ENCODE measurements around the gene NRXN3. TPM values are rescaled to one million over a fixed set of nuclear protein-coding genes. Genes with fewer than 3 reads are reported as not detected.

NRXN3 gene
- total RNA-seq, 6 experiments from 2014 or later, result 0.07 to 0.28 (median 0.11) TPM; not detected in 2

DNA sequence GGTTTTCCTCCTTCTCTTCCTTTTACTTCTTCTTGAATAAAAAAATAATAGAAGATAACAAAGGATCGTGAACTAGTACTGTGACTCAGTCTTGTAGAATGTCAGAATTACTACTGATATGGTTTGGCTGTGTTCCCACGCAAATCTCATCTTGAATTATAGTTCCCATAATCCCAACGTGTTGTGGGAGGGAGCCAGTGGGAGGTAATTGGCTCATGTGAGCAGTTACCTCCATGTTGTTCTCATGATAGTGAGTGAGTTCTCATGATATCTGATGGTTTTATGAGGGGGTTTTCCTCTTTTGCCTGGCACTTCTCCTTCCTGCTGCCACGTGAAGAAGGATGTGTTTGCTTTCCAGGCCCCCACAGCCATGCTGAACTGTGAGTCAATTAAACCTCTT is 1491.6 kb downstream of the NRXN3 start:
- DNase-seq, result no peak
- H3K4me1 Mint-ChIP-seq (ENCODE audit: low read depth), result no peaks in the 10 kb centered on the region
- peaks cover 15% of the 10 kb centered on the region; the same call in 1 of the 2 replicates for H3K9me3 Mint-ChIP-seq
- no peaks in the 10 kb centered on the region for H3K27me3 Mint-ChIP-seq (ENCODE audit: insufficient read depth)
- no peaks in the 10 kb centered on the region for H3K36me3 Mint-ChIP-seq (ENCODE audit: low read depth)
- H3K4me3 Mint-ChIP-seq, result no peak overlapping the region
- H3K27ac Mint-ChIP-seq, result no peak overlapping the region
- TF ChIP-seq, protein P1, sequence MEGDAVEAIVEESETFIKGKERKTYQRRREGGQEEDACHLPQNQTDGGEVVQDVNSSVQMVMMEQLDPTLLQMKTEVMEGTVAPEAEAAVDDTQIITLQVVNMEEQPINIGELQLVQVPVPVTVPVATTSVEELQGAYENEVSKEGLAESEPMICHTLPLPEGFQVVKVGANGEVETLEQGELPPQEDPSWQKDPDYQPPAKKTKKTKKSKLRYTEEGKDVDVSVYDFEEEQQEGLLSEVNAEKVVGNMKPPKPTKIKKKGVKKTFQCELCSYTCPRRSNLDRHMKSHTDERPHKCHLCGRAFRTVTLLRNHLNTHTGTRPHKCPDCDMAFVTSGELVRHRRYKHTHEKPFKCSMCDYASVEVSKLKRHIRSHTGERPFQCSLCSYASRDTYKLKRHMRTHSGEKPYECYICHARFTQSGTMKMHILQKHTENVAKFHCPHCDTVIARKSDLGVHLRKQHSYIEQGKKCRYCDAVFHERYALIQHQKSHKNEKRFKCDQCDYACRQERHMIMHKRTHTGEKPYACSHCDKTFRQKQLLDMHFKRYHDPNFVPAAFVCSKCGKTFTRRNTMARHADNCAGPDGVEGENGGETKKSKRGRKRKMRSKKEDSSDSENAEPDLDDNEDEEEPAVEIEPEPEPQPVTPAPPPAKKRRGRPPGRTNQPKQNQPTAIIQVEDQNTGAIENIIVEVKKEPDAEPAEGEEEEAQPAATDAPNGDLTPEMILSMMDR (IDR thresholded peaks at IDR 0.05), result no peak

DNA sequence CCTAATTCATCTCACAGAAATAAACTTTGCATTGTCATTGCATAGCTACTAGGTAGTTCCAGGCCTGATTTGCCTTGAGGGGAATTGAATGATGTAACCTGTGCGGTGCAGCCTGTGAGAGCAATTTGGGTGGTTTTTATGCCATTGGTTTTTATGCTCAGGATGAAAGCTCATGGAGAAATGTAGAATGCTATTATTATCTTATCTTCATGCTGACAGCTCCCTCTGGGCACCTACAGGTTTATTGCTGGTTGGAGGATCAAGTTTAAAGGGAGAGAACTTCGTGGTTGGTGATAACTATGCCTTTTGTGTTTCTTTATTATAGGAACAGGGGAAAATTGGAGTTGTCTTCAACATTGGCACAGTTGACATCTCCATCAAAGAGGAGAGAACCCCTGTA is 1493.3 kb downstream of the NRXN3 start:
- TF ChIP-seq, protein P1 (IDR thresholded peaks at IDR 0.05), result no peak
- peaks cover 10% of the 10 kb centered on the region; the same call in 1 of the 2 replicates for H3K9me3 Mint-ChIP-seq
- no peaks in the 10 kb centered on the region for H3K36me3 Mint-ChIP-seq (ENCODE audit: low read depth)
- no peak overlapping the region for H3K27ac Mint-ChIP-seq
- no peak for DNase-seq
- no peaks in the 10 kb centered on the region for H3K4me1 Mint-ChIP-seq (ENCODE audit: low read depth)
- no peak overlapping the region for H3K4me3 Mint-ChIP-seq
- no peaks in the 10 kb centered on the region; the same call in 1 of the 2 replicates for H3K27me3 Mint-ChIP-seq (ENCODE audit: insufficient read depth)

DNA sequence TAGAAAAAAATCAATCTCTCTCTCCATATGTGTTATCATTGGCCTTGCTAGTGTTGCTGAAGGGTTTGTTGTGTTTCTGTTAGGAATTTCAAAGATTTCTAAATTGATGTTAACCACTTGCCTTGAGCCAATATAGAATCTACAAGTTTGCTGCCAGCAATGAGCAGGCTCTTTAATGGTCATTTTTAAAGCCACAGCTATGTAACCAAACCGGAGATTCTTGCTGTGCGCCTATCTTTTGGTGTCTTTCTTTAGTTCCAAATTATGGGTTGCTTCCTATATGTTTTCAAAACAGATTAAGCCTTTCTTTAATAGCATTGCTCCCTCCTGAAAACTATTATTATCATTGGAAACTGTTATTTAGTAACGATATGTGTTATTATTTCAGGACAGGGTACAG is 1495.4 kb downstream of the NRXN3 start:
- no peak overlapping the region for H3K27ac Mint-ChIP-seq
- peaks cover 10% of the 10 kb centered on the region; the same call in 1 of the 2 replicates for H3K9me3 Mint-ChIP-seq
- DNase-seq, result no peak
- H3K27me3 Mint-ChIP-seq (ENCODE audit: insufficient read depth), result no peaks in the 10 kb centered on the region; the same call in 1 of the 2 replicates
- no peak overlapping the region for H3K4me3 Mint-ChIP-seq
- TF ChIP-seq, protein P1 (IDR thresholded peaks at IDR 0.05), result no peak
- no peaks in the 10 kb centered on the region for H3K4me1 Mint-ChIP-seq (ENCODE audit: low read depth)
- H3K36me3 Mint-ChIP-seq (ENCODE audit: low read depth), result no peaks in the 10 kb centered on the region

DNA sequence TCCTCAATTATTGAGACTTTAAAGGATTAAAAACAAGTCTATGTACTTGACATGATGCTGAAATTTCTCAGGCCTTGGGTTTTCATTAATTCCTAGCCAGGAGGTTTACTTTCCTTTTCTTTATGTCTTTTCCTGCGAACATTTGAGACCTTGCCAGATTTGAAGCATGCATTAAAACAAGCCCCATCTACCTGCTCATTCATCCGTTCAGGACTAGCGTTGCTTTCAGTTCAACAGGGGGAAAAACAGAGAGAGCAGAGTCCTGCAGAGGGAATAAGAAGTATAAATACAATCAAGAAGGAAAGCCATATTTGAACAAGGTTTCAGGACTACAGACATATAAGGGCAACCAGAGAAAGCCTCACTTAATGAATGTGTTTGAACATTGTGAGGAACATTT is 1498.8 kb downstream of the NRXN3 start:
- Mint-ChIP-seq H3K27ac (no peak overlapping the region), H3K4me1 (ENCODE audit: low read depth) (no peaks in the 10 kb centered on the region), H3K9me3 (0 out of 2 replicates have a peak, but pooled peaks cover 2% of the 10 kb centered on the region), H3K27me3 (ENCODE audit: insufficient read depth) (no peaks in the 10 kb centered on the region; the same call in 1 of the 2 replicates), H3K36me3 (ENCODE audit: low read depth) (no peaks in the 10 kb centered on the region), H3K4me3 (no peak overlapping the region)
- TF ChIP-seq, protein P1 (IDR thresholded peaks at IDR 0.05), result no peak
- DNase-seq, result no peak

DNA sequence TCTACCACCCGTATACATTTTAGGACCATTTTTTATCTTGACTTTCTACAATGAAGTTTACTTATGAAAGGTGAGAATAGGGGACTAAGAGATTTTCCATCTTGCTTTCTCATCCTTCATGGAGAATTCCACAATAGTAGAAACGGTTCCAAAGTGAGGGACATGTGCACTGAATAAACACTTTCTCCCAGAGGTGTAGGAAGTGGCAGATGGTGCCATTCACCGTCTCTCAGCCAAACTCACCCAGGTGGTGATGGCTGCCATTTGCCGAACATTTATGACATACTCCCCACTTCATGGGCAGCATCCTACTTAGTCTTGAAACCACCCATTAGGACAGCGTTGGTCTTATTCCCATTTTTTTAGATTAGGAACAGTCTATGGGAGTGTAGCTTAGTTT is 1500.6 kb downstream of the NRXN3 start:
- Mint-ChIP-seq H3K9me3 (no peaks in the 10 kb centered on the region), H3K27ac (no peak overlapping the region), H3K4me1 (ENCODE audit: low read depth) (no peaks in the 10 kb centered on the region), H3K4me3 (no peak overlapping the region), H3K27me3 (ENCODE audit: insufficient read depth) (no peaks in the 10 kb centered on the region; the same call in 1 of the 2 replicates), H3K36me3 (ENCODE audit: low read depth) (no peaks in the 10 kb centered on the region)
- no peak for DNase-seq
- TF ChIP-seq, protein P1 (IDR thresholded peaks at IDR 0.05), result no peak

DNA sequence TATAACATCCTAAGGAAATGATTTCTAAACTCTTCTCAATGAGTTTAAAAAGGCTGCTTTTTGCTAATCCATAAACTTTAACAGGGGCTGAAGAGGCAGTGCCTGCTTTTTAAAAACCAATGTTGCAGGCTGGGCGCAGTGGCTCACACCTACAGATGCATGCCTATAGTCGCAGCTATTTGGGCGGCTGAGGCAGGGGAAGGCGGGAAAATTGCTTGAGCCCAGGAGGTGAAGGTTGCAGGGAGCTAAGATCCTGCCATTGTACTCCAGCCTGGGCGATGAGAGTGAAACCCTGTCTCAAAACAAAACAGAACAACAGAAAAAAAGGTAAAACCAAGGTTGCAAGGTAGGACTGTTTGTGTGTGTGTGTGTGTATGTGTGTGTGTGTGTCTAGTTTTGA is 1509.9 kb downstream of the NRXN3 start:
- H3K4me3 Mint-ChIP-seq, result no peak overlapping the region
- no peaks in the 10 kb centered on the region for H3K4me1 Mint-ChIP-seq (ENCODE audit: low read depth)
- TF ChIP-seq, protein P1 (IDR thresholded peaks at IDR 0.05), result no peak
- no peak for DNase-seq
- no peak overlapping the region for H3K27ac Mint-ChIP-seq
- H3K36me3 Mint-ChIP-seq (ENCODE audit: low read depth), result no peaks in the 10 kb centered on the region
- peaks cover 9% of the 10 kb centered on the region; the same call in 1 of the 2 replicates for H3K9me3 Mint-ChIP-seq
- H3K27me3 Mint-ChIP-seq (ENCODE audit: insufficient read depth), result no peaks in the 10 kb centered on the region; the same call in 1 of the 2 replicates
